ENCODE data around the gene NR1D1.

The NR1D1 gene

DNA sequence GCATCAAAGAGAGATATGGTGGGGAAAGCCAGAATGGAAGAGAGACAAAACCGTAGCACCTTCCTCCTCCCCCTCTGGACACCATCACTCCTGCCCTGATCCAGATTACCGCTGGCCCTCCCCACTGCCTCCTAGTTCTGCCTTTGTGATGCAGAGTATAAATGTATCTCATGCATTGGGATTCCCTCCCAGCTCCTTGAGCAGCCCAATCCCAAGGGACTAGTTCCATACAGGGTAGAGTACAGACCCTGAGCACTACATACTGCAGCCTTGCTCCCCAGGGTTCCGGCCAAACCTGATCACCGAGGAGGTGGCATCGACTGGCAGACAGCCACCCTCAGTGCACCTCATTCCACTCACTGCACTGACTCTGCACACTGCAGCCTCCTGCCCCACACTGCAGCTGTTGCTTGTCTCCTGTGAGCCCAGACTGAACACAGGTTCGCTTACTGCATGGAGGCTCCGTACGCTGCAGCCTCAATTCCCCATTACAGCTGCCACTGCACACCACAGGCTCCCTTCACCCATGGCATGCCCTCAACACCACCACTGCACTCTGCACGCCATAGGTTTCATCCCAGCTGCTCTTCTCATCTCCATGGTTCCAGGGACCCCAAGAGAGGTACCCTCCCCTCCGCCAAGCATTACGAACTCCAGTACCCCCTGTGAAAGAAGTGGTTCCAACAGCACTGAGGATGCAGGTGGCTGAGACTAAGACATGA, 39.3 kb downstream of the NR1D1 start:
- no peak for DNase-seq

DNA sequence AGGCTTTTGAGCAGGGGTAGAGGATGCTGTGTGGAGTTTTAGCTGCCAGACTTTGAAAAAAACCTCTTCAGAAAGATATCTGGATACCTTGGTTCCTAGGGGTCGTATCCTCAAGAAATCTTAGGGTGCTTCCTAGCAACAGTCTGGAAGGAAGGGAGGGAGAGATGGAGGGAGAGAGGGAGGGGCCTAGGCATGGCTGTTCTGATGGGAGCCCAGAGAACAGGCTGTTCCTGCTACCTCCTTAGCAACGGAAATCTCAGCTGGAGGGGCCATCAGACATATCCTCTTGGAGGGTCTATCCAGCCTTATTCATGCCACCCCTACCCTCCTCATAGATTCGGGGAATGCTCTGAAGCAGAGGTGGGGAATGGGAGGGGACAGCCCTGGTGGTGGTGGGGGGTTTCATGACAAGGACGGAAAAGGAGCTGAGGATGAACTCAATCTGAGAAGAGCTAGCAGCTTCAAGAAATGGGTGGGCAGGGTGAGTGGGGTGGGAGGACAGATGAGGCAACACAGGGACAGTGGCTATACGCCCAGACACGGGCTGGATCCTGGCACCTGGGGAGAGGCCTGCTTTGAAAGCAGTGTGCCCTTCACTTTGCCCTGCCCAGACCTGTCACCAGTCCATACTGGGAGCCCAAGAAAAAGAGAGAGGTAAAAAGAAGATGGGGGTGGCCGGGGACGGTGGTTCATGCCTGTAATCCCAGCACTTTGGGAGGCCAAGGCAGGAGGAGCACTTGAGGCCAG, 40.5 kb downstream of the NR1D1 start:
- no peak for DNase-seq

DNA sequence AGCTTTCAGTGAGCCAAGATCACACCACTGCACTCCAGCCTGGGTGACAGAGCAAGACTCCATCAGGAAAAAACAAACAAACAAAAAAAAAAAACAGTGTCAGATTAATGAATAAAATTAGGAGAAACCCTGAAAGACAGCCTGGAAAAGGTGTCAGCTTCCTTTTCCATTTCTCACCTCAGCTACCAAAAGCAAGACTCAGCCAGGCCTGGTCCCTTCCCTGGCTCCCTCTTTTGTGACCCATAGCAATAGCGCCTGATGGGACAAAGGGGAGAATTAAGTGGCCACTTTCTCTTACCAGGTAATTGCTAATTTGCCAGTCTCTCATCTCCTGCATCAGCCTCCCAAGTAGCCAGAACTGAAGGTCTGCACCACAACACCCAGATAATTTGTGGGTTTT, 41.5 kb downstream of the NR1D1 start:
- no peak for DNase-seq

DNA sequence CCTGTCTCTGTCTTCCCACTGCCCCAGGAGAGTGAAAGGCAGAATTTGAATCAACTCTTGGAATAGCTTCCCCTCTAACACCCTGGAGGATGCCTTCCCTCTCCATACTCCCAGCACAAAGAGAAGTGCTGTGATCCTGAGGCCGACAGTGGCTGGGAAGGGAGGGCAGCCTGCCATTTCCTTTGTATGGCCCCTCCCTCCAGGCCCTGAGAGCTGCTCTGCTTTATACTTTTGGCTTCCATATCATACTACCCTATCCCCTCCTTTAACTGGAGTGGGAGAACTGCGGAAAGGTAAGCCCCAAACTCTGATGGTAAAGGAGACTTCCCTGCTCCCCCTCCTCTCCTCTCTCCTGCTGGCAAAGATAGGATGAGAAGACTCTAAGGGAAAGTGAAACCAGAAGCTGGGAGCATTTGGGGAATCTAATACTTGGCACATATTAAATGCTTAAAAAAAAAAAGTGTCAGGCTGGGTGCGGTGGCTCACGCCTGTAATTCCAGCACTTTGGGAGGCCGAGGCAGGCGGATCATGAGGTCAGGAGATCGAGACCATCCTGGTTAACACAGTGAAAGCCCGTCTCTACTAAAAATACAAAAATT, 42.1 kb downstream of the NR1D1 start:
- DNase-seq: no peak

DNA sequence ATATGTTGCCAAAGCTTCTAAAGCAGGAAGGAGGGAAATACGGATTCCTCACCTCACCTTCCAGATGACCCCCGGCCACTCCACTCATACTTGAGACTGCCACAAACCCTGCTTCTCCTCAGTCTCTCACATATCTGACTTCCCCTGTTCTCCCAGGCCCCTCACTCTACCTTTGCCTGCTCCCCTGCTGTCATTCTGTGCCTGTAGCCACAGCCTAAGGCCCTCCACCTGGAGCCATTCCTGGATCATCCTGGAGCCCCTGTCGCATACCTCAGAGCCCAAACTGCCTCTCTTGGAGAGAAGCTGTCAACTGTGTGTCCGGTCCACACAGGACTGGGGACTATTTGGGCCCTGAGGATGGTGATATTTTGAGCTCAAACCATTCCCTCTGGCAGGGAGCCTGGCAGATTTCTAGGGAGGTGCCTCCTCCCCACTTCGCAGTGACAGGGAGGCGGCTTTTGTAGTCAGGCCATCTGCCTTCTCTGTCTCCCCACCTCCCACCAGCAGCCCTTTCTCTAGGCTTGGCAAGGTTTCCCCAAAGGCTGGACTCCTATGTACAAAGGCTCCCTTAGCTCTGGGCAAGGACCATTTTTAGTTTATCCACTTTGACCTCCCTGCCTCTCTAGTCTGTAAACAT, 43.9 kb downstream of the NR1D1 start:
- DNase-seq: peak; percentile 38

All from NCI-H446 treated with DMSO at 0.1 percent for 48 hours (cell line).